LNCAP (cell line): ENCODE data around the gene ENOPH1.

ENCODE experiments used
- CTCF ChIP-seq: fragments of 450-650 bp; IDR thresholded peaks from 2 replicates; pipeline ENCODE4 v1.5.1; 2017; ENCODE audit warnings: mild to moderate bottlenecking

ENOPH1 gene

GRCh38 chr4:82397527-82397926, 32.9 kb upstream of the ENOPH1 start:
- no peak for TF ChIP-seq CTCF

- no peak for TF ChIP-seq CTCF
These were observed 32.1 kb upstream of the ENOPH1 start for GRCh38 chr4:82398263-82398662.

- TF ChIP-seq CTCF = no peak
These were observed 28.8 kb upstream of the ENOPH1 start for GRCh38 chr4:82401600-82401999.

GRCh38 chr4:82402196-82402775, 28.1 kb upstream of the ENOPH1 start:
- no peak for TF ChIP-seq CTCF

- no peak for TF ChIP-seq CTCF
These were observed 26.7 kb upstream of the ENOPH1 start for GRCh38 chr4:82403725-82404124.

- TF ChIP-seq CTCF = no peak
These were observed 14.4 kb upstream of the ENOPH1 start for GRCh38 chr4:82415922-82416365.

GRCh38 chr4:82419451-82419850, 10.9 kb upstream of the ENOPH1 start:
- no peak for TF ChIP-seq CTCF
